Measurements from ENCODE around the gene MYO18A.

Gene MYO18A

GRCh38 chr17:29034510-29034909 lies 145.7 kb downstream of the MYO18A start:
- TF ChIP-seq CTCF (IDR thresholded peaks at IDR 0.05), result no peak
- H3K4me2 ChIP-seq (ENCODE audit: low read length), result no peak overlapping the region
- peaks cover 2% of the 10 kb centered on the region for H3K9me3 ChIP-seq (ENCODE audit: control insufficient read depth, low read length)
- H2AFZ ChIP-seq, result no peak overlapping the region
- H3K4me3 ChIP-seq (ENCODE audit: low read depth, low read length), result no peak overlapping the region
- H3K9ac ChIP-seq, result no peak overlapping the region
- H3K27me3 ChIP-seq (ENCODE audit: control insufficient read depth, insufficient read depth, low read length), result no peaks in the 10 kb centered on the region
- no peaks in the 10 kb centered on the region for H3K4me1 ChIP-seq
- H3K36me3 ChIP-seq (ENCODE audit: control insufficient read depth, insufficient read depth, low read length), result no peaks in the 10 kb centered on the region
- H3K79me2 ChIP-seq, result no peaks in the 10 kb centered on the region
- no peak overlapping the region for H3K27ac ChIP-seq

GRCh38 chr17:29032857-29033197 lies 147.4 kb downstream of the MYO18A start:
- H3K36me3 ChIP-seq (ENCODE audit: control insufficient read depth, insufficient read depth, low read length), result no peaks in the 10 kb centered on the region
- peaks cover 2% of the 10 kb centered on the region for H3K9me3 ChIP-seq (ENCODE audit: control insufficient read depth, low read length)
- H3K4me2 ChIP-seq (ENCODE audit: low read length), result no peak overlapping the region
- no peak for TF ChIP-seq CTCF (IDR thresholded peaks at IDR 0.05)
- H3K9ac ChIP-seq, result no peak overlapping the region
- no peak overlapping the region for H3K27ac ChIP-seq
- no peak overlapping the region for H2AFZ ChIP-seq
- H3K4me3 ChIP-seq (ENCODE audit: low read depth, low read length), result no peak overlapping the region
- no peaks in the 10 kb centered on the region for H3K27me3 ChIP-seq (ENCODE audit: control insufficient read depth, insufficient read depth, low read length)
- H3K79me2 ChIP-seq, result no peaks in the 10 kb centered on the region
- H3K4me1 ChIP-seq, result no peaks in the 10 kb centered on the region

- no peak for TF ChIP-seq CTCF (IDR thresholded peaks at IDR 0.05)
- Histone ChIP-seq H3K79me2 (no peaks in the 10 kb centered on the region), H3K27me3 (ENCODE audit: control insufficient read depth, insufficient read depth, low read length) (no peaks in the 10 kb centered on the region), H3K9ac (no peak overlapping the region), H3K4me3 (ENCODE audit: low read depth, low read length) (no peak overlapping the region), H3K4me2 (ENCODE audit: low read length) (no peak overlapping the region), H2AFZ (no peak overlapping the region), H3K9me3 (ENCODE audit: control insufficient read depth, low read length) (peaks cover 2% of the 10 kb centered on the region), H3K27ac (no peak overlapping the region), H3K4me1 (no peaks in the 10 kb centered on the region), H3K36me3 (ENCODE audit: control insufficient read depth, insufficient read depth, low read length) (no peaks in the 10 kb centered on the region)
Observed at GRCh38 chr17:29032013-29032856, 148.0 kb downstream of the MYO18A start.

GRCh38 chr17:29031488-29031887 lies 148.7 kb downstream of the MYO18A start:
- H3K9ac ChIP-seq, result no peak overlapping the region
- H3K4me2 ChIP-seq (ENCODE audit: low read length), result no peak overlapping the region
- peaks cover 2% of the 10 kb centered on the region for H3K9me3 ChIP-seq (ENCODE audit: control insufficient read depth, low read length)
- no peaks in the 10 kb centered on the region for H3K4me1 ChIP-seq
- no peaks in the 10 kb centered on the region for H3K27me3 ChIP-seq (ENCODE audit: control insufficient read depth, insufficient read depth, low read length)
- H3K27ac ChIP-seq, result no peak overlapping the region
- TF ChIP-seq CTCF (IDR thresholded peaks at IDR 0.05), result no peak
- H2AFZ ChIP-seq, result no peak overlapping the region
- no peaks in the 10 kb centered on the region for H3K36me3 ChIP-seq (ENCODE audit: control insufficient read depth, insufficient read depth, low read length)
- no peaks in the 10 kb centered on the region for H3K79me2 ChIP-seq
- H3K4me3 ChIP-seq (ENCODE audit: low read depth, low read length), result no peak overlapping the region

All from parathyroid adenoma (tissue), 2 donors.